ENCODE measurements around the gene PMEPA1.

DNA sequence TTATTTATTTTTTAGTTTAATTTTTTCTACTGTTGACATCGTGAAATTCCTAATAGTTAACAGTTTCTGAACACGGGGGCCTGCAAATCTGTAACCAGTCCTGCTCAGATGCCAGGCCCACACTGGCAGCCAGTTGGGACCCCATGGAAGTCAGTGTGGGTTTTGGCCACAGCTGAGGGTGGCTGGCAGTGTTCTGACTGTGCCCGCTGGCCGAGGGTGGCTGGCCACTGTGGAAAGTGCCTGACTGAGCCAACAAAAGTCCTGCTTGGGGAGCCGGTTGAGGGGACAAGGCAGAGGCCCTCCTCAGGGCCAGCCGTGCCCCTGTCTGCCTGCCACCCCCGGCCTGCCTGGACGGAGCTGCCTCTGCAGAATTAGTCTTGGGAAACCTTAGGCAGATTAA lies 4.1 kb upstream of the PMEPA1 start:
- TF ChIP-seq, protein P1, sequence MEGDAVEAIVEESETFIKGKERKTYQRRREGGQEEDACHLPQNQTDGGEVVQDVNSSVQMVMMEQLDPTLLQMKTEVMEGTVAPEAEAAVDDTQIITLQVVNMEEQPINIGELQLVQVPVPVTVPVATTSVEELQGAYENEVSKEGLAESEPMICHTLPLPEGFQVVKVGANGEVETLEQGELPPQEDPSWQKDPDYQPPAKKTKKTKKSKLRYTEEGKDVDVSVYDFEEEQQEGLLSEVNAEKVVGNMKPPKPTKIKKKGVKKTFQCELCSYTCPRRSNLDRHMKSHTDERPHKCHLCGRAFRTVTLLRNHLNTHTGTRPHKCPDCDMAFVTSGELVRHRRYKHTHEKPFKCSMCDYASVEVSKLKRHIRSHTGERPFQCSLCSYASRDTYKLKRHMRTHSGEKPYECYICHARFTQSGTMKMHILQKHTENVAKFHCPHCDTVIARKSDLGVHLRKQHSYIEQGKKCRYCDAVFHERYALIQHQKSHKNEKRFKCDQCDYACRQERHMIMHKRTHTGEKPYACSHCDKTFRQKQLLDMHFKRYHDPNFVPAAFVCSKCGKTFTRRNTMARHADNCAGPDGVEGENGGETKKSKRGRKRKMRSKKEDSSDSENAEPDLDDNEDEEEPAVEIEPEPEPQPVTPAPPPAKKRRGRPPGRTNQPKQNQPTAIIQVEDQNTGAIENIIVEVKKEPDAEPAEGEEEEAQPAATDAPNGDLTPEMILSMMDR (IDR thresholded peaks at IDR 0.05; ENCODE audit: extremely low read depth in 1 of 2, insufficient read depth in 1 of 2, low read depth in 1 of 2, low read length in 2 of 2): no peak
- TF ChIP-seq JUN (IDR thresholded peaks at IDR 0.05; ENCODE audit: borderline replicate concordance, insufficient read depth, insufficient read length, low read depth) (no peak), POLR2AphosphoS5 (IDR thresholded peaks at IDR 0.05; ENCODE audit: insufficient read depth, low read depth, low read length) (no peak)
- TF ChIP-seq, protein P2, sequence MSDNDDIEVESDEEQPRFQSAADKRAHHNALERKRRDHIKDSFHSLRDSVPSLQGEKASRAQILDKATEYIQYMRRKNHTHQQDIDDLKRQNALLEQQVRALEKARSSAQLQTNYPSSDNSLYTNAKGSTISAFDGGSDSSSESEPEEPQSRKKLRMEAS (IDR thresholded peaks at IDR 0.05; ENCODE audit: insufficient read depth, insufficient read length): no peak

Data from endothelial cell of umbilical vein (primary cell).